Liver (tissue), 9 donors: ENCODE data around the gene VBP1. TPM values are rescaled to one million over a fixed set of nuclear protein-coding genes. Genes with fewer than 3 reads are reported as not detected.

Experiments used
- DNase-seq: peaks from one replicate; pipeline ENCODE4 v3.0.0-alpha.2; 2017; ENCODE audit warnings: low spot score
- H3K27ac ChIP-seq, 2 donors: one replicate each; pipeline ENCODE4 v1.7.0; 2013; ENCODE audit warnings: inconsistent platforms in 2 of 2, low read length in 2 of 2, control low read depth in 1 of 2, low read depth in 1 of 2, mild to moderate bottlenecking in 1 of 2
- H3K27me3 ChIP-seq, 4 donors: one replicate each; pipeline versions ENCODE4 v1.6.1 to v1.7.0; 2013; ENCODE audit warnings: low read length in 3 of 4, inconsistent platforms in 1 of 4, mild to moderate bottlenecking in 1 of 4, moderate library complexity in 1 of 4; ENCODE audit not compliant: control insufficient read depth in 4 of 4, insufficient read depth in 4 of 4
- H3K36me3 ChIP-seq, 4 donors: one replicate each; pipeline versions ENCODE4 v1.6.1 to v1.7.0; 2013; ENCODE audit warnings: low read length in 3 of 4, mild to moderate bottlenecking in 3 of 4, low read depth in 1 of 4, moderate library complexity in 1 of 4; ENCODE audit not compliant: control insufficient read depth in 4 of 4, insufficient read depth in 3 of 4
- H3K4me1 ChIP-seq, 4 donors: one replicate each; pipeline versions ENCODE4 v1.6.1 to v1.7.0; 2013; ENCODE audit warnings: low read length in 3 of 4, mild to moderate bottlenecking in 3 of 4, moderate library complexity in 1 of 4; ENCODE audit not compliant: control insufficient read depth in 4 of 4, insufficient read depth in 4 of 4
- H3K4me3 ChIP-seq, 3 donors: one replicate each; pipeline versions ENCODE4 v1.6.1 to v1.7.0; 2013; ENCODE audit warnings: low read length in 3 of 3, control low read depth in 1 of 3, low read depth in 1 of 3, mild to moderate bottlenecking in 1 of 3
- H3K9ac ChIP-seq, 2 donors: one replicate each; pipeline ENCODE4 v1.7.0; 2013; ENCODE audit warnings: low read length in 2 of 2, mild to moderate bottlenecking in 2 of 2, moderate library complexity in 2 of 2, control low read depth in 1 of 2, low read depth in 1 of 2
- H3K9me3 ChIP-seq, 4 donors: one replicate each; pipeline versions ENCODE4 v1.6.1 to v1.7.0; 2013; ENCODE audit warnings: low read length in 3 of 4; ENCODE audit not compliant: control insufficient read depth in 4 of 4
- CTCF ChIP-seq: fragments of 150-350 bp; IDR thresholded peaks from 2 replicates; pipeline ENCODE4 v1.5.1; 2017; ENCODE audit warnings: improper control_type of control experiment, low read depth, low read length; ENCODE audit not compliant: missing input control
- EGR1 ChIP-seq, 2 donors: IDR thresholded peaks; 2 replicates each; pipeline ENCODE4 v1.6.1; 2016 to 2018; ENCODE audit warnings: antibody characterized with exemption in 2 of 2, low read depth in 2 of 2
- FOXA1 ChIP-seq: IDR thresholded peaks from 2 replicates; pipeline ENCODE4 v1.6.1; 2016; ENCODE audit warnings: antibody characterized with exemption
- FOXA2 ChIP-seq: IDR thresholded peaks from 2 replicates; pipeline ENCODE4 v1.6.1; 2016; ENCODE audit warnings: antibody characterized with exemption
- GABPA ChIP-seq, 2 donors: IDR thresholded peaks in 1 of 2; conservative IDR thresholded peaks in 1 of 2; 2 replicates each; pipeline ENCODE4 v1.6.1; 2016; ENCODE audit warnings: antibody characterized with exemption in 2 of 2, mild to moderate bottlenecking in 1 of 2, moderate library complexity in 1 of 2
- HNF4A ChIP-seq, 2 donors: conservative IDR thresholded peaks; 2 replicates each; pipeline ENCODE4 v1.6.1; 2016; ENCODE audit warnings: antibody characterized with exemption in 2 of 2, mild to moderate bottlenecking in 2 of 2
- HNF4G ChIP-seq: IDR thresholded peaks from 2 replicates; pipeline ENCODE4 v1.6.1; 2016; ENCODE audit warnings: antibody characterized with exemption
- JUND ChIP-seq, 2 donors: IDR thresholded peaks; 2 replicates each; pipeline ENCODE4 v1.6.1; 2016; ENCODE audit warnings: antibody characterized with exemption in 2 of 2
- NR2F2 ChIP-seq: IDR thresholded peaks from 2 replicates; pipeline ENCODE4 v1.6.1; 2016; ENCODE audit warnings: antibody characterized with exemption
- RAD21 ChIP-seq, 2 donors: IDR thresholded peaks; 2 replicates each; pipeline ENCODE4 v1.6.1; 2016; ENCODE audit warnings: antibody characterized with exemption in 2 of 2, mild to moderate bottlenecking in 2 of 2
- RXRA ChIP-seq, 2 donors: IDR thresholded peaks; 2 replicates each; pipeline ENCODE4 v1.6.1; 2017 to 2018; ENCODE audit warnings: antibody characterized with exemption in 2 of 2, mild to moderate bottlenecking in 1 of 2
- SP1 ChIP-seq: IDR thresholded peaks from 2 replicates; pipeline ENCODE4 v1.6.1; 2018; ENCODE audit warnings: antibody characterized with exemption, mild to moderate bottlenecking
- TAF1 ChIP-seq: conservative IDR thresholded peaks from 2 replicates; pipeline ENCODE4 v1.6.1; 2016; ENCODE audit warnings: antibody characterized with exemption, mild to moderate bottlenecking
- YY1 ChIP-seq: IDR thresholded peaks from 2 replicates; pipeline ENCODE4 v1.6.1; 2016; ENCODE audit warnings: antibody characterized with exemption, mild to moderate bottlenecking
- WGBS: extraction: QIAGEN DNeasy Blood & Tissue Kit; methylation state at CpG from one replicate; pipeline ENCODE4 v1.1.7; 2013; 5-methylcytosine and 5-hydroxymethylcytosine counted together
- polyA plus RNA-seq, 2 donors: library from polyadenylated mRNA; stranded (reverse) in 1 of 2; unstranded in 1 of 2; fragments of 200-250 nt in 1 of 2; fragments of >200 nt in 1 of 2; fragmentation: Nextera tagmentation in 1 of 2; extraction: Ambion mirVana in 1 of 2; gene quantifications; one replicate each; pipeline versions ENCODE4 v1.2.1 to v1.2.3, GENCODE V29; 2013 to 2015
- total RNA-seq, 2 donors: library from RNA; depleted of rRNA; stranded (reverse); fragments of >200 nt; gene quantifications; one replicate each; pipeline ENCODE4 v1.2.3, GENCODE V29; 2014
- TF ChIP-seq, protein P1 (sequence below): IDR thresholded peaks from 2 replicates; pipeline ENCODE4 v1.6.1; 2016; ENCODE audit warnings: antibody characterized with exemption
- TF ChIP-seq, protein P2 (sequence below): IDR thresholded peaks from 2 replicates; pipeline ENCODE4 v1.6.1; 2016; ENCODE audit warnings: antibody characterized with exemption, mild to moderate bottlenecking
- TF ChIP-seq, protein P3 (sequence below): IDR thresholded peaks from 2 replicates; pipeline ENCODE4 v1.6.1; 2016; ENCODE audit warnings: antibody characterized with exemption
- TF ChIP-seq, protein P4 (sequence below): IDR thresholded peaks from 2 replicates; pipeline ENCODE4 v1.6.1; 2016; ENCODE audit warnings: antibody characterized with exemption
- donor health status: healthy.
- donor health status: healthy.
- donor health status: healthy.
- donor health status: healthy.
- donor health status: healthy.

VBP1 gene
- total and polyA plus RNA-seq, 4 donors, result 15.1 to 40.7 (median 16.6) TPM

- Histone ChIP-seq H3K36me3 (no peaks in the 10 kb centered on the region), H3K27ac (no peak within 1 kb of the TSS), H3K27me3 (peaks cover 0 to 2% (median 0%) of the 10 kb centered on the region in 4 donors), H3K9me3 (no peaks in the 10 kb centered on the region), H3K4me3 (peak within 1 kb of the TSS in 1 of 3 donors; percentile 40), H3K9ac (no peak within 1 kb of the TSS), H3K4me1 (no peaks in the 10 kb centered on the region)
- no peak for TF ChIP-seq EGR1 (IDR thresholded peaks at IDR 0.05; ENCODE audit: low read depth in 2 of 2)
- TF ChIP-seq, protein P1, sequence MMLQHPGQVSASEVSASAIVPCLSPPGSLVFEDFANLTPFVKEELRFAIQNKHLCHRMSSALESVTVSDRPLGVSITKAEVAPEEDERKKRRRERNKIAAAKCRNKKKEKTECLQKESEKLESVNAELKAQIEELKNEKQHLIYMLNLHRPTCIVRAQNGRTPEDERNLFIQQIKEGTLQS, result no peak
- peak in 1 of 2 donors; percentile 43 for TF ChIP-seq JUND (IDR thresholded peaks at IDR 0.05)
- TF ChIP-seq, protein P2, sequence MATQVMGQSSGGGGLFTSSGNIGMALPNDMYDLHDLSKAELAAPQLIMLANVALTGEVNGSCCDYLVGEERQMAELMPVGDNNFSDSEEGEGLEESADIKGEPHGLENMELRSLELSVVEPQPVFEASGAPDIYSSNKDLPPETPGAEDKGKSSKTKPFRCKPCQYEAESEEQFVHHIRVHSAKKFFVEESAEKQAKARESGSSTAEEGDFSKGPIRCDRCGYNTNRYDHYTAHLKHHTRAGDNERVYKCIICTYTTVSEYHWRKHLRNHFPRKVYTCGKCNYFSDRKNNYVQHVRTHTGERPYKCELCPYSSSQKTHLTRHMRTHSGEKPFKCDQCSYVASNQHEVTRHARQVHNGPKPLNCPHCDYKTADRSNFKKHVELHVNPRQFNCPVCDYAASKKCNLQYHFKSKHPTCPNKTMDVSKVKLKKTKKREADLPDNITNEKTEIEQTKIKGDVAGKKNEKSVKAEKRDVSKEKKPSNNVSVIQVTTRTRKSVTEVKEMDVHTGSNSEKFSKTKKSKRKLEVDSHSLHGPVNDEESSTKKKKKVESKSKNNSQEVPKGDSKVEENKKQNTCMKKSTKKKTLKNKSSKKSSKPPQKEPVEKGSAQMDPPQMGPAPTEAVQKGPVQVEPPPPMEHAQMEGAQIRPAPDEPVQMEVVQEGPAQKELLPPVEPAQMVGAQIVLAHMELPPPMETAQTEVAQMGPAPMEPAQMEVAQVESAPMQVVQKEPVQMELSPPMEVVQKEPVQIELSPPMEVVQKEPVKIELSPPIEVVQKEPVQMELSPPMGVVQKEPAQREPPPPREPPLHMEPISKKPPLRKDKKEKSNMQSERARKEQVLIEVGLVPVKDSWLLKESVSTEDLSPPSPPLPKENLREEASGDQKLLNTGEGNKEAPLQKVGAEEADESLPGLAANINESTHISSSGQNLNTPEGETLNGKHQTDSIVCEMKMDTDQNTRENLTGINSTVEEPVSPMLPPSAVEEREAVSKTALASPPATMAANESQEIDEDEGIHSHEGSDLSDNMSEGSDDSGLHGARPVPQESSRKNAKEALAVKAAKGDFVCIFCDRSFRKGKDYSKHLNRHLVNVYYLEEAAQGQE, result no peak
- peak; percentile 20 for TF ChIP-seq YY1
- TF ChIP-seq FOXA2, result no peak
- WGBS, result 4% methylated on average over 58 of the region's 58 CpGs
- peak; percentile 45 for DNase-seq
Observed at GRCh38 chrX:155263854-155264628, 47.8 kb downstream of the VBP1 start, which contains the start of gene RAB39B. RAB39B (minus strand) TSS chrX:155264491; CDS start chrX:155264288, 203 bp downstream.

DNA sequence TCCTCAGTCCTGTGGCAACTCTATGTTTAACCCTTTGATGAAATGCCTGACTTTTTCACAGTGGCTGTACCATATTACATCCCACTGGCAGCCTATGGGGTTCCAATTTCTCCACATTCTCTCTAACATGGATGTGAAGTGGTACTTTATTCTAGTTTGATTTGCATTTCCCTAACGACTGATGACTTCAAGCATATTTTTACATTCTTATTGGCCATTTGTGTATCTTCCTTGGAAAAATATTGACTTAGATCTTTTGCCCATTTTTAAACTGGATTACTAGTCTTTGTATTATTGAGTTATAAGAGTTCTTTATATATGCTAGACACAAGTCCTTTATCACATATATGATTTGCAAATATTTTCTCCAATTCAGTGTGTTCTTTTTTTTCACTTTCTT is 50.2 kb downstream of the VBP1 start:
- no peak for TF ChIP-seq CTCF
- no peak for TF ChIP-seq GABPA (IDR thresholded peaks at IDR 0.05 in 1 of 2, conservative IDR thresholded peaks at IDR 0.05 in 1 of 2)
- no peak for TF ChIP-seq JUND (IDR thresholded peaks at IDR 0.05)
- TF ChIP-seq, protein P1, result no peak
- TF ChIP-seq, protein P3, sequence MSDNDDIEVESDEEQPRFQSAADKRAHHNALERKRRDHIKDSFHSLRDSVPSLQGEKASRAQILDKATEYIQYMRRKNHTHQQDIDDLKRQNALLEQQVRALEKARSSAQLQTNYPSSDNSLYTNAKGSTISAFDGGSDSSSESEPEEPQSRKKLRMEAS, result no peak
- TF ChIP-seq RAD21 (IDR thresholded peaks at IDR 0.05), result no peak
- TF ChIP-seq, protein P4, sequence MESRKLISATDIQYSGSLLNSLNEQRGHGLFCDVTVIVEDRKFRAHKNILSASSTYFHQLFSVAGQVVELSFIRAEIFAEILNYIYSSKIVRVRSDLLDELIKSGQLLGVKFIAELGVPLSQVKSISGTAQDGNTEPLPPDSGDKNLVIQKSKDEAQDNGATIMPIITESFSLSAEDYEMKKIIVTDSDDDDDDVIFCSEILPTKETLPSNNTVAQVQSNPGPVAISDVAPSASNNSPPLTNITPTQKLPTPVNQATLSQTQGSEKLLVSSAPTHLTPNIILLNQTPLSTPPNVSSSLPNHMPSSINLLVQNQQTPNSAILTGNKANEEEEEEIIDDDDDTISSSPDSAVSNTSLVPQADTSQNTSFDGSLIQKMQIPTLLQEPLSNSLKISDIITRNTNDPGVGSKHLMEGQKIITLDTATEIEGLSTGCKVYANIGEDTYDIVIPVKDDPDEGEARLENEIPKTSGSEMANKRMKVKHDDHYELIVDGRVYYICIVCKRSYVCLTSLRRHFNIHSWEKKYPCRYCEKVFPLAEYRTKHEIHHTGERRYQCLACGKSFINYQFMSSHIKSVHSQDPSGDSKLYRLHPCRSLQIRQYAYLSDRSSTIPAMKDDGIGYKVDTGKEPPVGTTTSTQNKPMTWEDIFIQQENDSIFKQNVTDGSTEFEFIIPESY, result no peak
- TF ChIP-seq HNF4G, result no peak
- no peak for TF ChIP-seq NR2F2
- no peak for TF ChIP-seq YY1
- TF ChIP-seq TAF1, result no peak
- TF ChIP-seq EGR1 (IDR thresholded peaks at IDR 0.05; ENCODE audit: low read depth in 2 of 2), result no peak
- no peak for TF ChIP-seq FOXA2
- TF ChIP-seq SP1, result no peak
- TF ChIP-seq HNF4A (conservative IDR thresholded peaks at IDR 0.05), result no peak
- TF ChIP-seq, protein P2, result no peak
- TF ChIP-seq RXRA (IDR thresholded peaks at IDR 0.05), result no peak
- TF ChIP-seq FOXA1, result no peak
- WGBS, result 80% methylated on average over 1 of the region's 1 CpG
- no peaks in the 10 kb centered on the region for H3K36me3 ChIP-seq
- no peaks in the 10 kb centered on the region for H3K9me3 ChIP-seq
- no peak overlapping the region for H3K9ac ChIP-seq
- H3K4me3 ChIP-seq, result no peak overlapping the region
- H3K27ac ChIP-seq, result no peak overlapping the region
- H3K4me1 ChIP-seq, result no peaks in the 10 kb centered on the region
- H3K27me3 ChIP-seq, result peaks cover 0 to 2% (median 0%) of the 10 kb centered on the region in 4 donors
- no peak for DNase-seq
